ENCODE measurements around the gene DPEP3.
"Not testable (repeated sequence)": the region's sequence is repeated elsewhere in the genome, so short reads cannot be mapped to it uniquely, and the experiment has no call there.

The DPEP3 gene

DNA sequence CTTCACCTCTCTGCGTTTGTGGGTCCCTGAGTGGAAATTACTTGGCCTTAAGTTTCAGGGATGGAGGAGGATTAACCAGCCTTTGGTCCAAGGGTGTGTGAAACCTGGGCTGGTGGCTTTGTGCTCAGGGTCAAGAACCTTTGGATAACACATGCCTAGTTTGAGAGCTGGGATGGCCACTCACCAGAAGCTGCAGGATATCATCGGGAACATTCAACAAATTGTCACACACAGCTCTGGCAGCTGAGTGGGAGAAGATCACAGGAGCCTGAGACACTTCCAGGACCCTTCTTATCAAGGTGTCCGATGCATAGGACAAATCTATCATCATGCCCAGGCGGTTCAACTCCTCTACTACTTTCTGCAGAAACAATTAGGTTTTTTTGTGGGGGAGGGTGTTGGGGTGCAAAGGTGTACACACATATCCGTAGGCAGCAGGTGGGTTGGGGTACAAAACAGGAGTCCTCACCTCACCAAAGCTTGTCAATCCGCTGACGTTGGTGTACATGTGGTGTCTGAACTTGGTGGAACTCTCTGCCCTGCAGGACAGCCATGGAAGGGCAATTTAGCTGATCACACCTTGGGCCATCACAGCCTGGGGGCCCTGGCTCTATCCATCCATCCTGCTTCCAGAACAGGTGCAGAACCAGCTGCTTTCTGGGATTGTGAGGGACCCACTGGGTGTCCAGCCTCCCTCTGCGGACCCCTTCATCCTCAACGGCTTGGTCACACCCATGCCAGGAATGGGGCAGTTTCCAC, 2.7 kb downstream of the DPEP3 start:
- intact Hi-C loops (cut with DNase I; ENCODE audit: low total_unique reads) = no loop called here
- TF ChIP-seq CTCF (IDR thresholded peaks at IDR 0.05) = no peak

DNA sequence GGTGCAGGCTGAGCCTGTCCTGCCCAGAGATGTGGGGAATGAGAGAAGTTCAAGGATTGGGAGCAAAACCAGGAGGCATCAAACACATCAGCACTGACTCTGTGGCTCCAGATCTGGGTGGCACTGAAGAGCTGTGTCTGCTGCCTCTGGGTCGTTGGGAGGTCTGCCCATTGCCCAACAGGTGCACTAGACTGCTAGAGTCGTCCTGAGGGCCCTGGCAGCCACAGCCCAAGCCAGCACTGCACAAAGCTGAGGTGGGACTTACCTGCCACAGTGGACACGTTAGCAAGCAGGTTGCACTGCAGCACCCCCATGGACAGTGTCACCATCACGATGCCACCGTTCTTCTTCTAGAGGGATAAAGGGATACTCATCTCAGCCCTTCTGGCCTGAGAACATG, 3.3 kb downstream of the DPEP3 start:
- Histone ChIP-seq H3K9me3 (no peaks in the 10 kb centered on the region), H3K36me3 (no peaks in the 10 kb centered on the region), H3K4me3 (no peak overlapping the region), H3K27ac (no peak overlapping the region), H3K4me1 (no peaks in the 10 kb centered on the region), H3K27me3 (peaks cover 0 to 24% of the 10 kb centered on the region in 2 donors)
- no peak for DNase-seq
- intact Hi-C loops (cut with DNase I; ENCODE audit: low total_unique reads) = no loop called here
- TF ChIP-seq CTCF (IDR thresholded peaks at IDR 0.05) = no peak

More for the DNA sequence above, 2.7 kb downstream of the DPEP3 start:
- Histone ChIP-seq H3K27ac (no peak overlapping the region), H3K4me1 (no peaks in the 10 kb centered on the region), H3K9me3 (no peaks in the 10 kb centered on the region), H3K4me3 (no peak overlapping the region), H3K36me3 (no peaks in the 10 kb centered on the region), H3K27me3 (peaks cover 0 to 27% of the 10 kb centered on the region in 2 donors)
- DNase-seq = no peak

GRCh38 chr16:67976205-67976604, 4.1 kb downstream of the DPEP3 start:
- H3K36me3 ChIP-seq = no peaks in the 10 kb centered on the region
- TF ChIP-seq CTCF (IDR thresholded peaks at IDR 0.05) = no peak

DNA sequence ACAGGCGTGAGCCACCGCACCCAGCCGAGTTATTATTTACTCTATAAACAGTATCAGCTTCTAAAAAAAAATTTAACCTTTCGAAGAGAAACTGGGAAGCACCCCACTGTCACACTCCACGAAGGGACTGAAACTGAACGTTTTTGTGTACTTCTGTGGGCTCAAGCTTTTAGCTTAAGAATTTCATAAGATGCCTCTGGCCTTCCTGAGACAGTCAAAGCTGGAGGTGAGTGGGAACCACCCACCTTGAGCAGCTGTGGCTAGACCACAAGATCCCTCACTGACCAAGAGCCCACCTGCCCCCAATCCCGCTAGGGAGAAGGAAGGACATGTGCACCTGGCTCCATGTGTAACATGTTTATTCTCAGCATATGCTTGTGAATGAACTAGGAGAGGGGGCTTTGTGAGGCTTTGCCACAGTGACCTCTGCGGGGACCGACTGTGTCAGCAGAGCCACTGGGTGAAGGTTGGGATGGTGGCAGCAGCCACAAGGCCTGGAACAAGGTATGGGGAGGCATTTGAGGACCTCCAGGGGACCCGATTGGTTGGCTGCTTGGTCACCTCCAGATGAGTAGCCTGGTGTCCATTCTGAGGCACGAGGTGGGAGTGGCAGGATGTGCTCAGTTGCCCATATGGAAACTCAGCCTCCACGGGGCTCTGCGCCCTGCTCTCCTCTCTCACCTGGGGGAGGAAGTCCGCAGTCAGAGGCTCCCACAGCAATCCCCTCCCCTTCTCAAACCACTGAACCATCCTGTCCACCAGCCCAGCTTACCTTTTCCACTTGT, 4.8 kb downstream of the DPEP3 start:
- H3K27ac ChIP-seq = no peak overlapping the region
- intact Hi-C loops (cut with DNase I; ENCODE audit: low total_unique reads) = no loop called here
- no peak for TF ChIP-seq CTCF (IDR thresholded peaks at IDR 0.05)
- no peaks in the 10 kb centered on the region for H3K4me1 ChIP-seq
- no peak overlapping the region for H3K4me3 ChIP-seq
- H3K27me3 ChIP-seq = peaks cover 0 to 19% of the 10 kb centered on the region in 2 donors
- H3K36me3 ChIP-seq = no peaks in the 10 kb centered on the region
- no peaks in the 10 kb centered on the region for H3K9me3 ChIP-seq
- DNase-seq = no peak

More at GRCh38 chr16:67976205-67976604, 4.1 kb downstream of the DPEP3 start:
- Histone ChIP-seq H3K27ac (no peak overlapping the region), H3K4me3 (no peak overlapping the region), H3K4me1 (no peaks in the 10 kb centered on the region), H3K27me3 (peaks cover 0 to 24% of the 10 kb centered on the region in 2 donors), H3K9me3 (no peaks in the 10 kb centered on the region)
- DNase-seq = no peak
- intact Hi-C loops (cut with DNase I; ENCODE audit: low total_unique reads) = no loop called here

DNA sequence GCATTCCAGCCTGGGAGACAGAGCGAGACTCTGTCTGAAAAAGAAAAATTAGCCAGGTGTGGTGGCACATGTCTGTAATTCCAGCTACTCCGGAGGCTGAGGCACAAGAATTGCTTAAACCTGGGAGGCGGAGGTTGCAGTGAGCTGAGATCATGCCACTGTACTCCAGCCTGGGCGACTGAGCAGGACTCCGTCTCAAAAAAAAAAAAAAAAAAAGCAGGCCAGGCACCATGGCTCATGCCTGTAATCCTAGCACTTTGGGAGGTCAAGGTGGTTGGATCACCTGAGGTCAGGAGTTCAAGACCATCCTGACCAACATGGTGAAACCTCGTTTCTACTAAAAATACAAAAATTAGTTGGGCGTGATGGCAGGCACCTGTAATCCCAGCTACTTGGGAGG, 8.0 kb downstream of the DPEP3 start:
- DNase-seq; intact Hi-C loops (cut with DNase I; ENCODE audit: low total_unique reads): not testable (repeated sequence)

DNA sequence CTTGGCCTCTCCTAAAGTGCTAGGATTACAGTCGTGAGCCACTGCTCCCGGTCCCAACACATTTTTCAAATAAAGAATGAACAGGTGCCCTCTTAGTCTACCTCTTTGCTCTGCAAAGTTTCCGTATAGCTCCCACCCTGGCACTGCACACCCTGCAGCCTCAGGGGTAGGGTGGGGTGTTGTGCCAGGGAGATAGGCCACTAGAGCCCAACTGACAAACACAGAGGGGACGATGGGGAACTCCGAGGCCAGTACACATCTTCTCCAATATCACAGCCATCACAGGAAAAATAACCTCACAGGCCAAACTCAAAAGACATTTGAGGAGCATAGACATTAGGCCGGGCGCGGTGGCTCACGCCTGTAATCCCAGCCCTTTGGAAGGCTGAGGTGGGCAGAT, 9.2 kb downstream of the DPEP3 start:
- no peaks in the 10 kb centered on the region for H3K9me3 ChIP-seq
- H3K27ac ChIP-seq = no peak overlapping the region
- peaks cover 0 to 21% (median 17%) of the 10 kb centered on the region in 4 donors for H3K4me1 ChIP-seq
- intact Hi-C loops (cut with DNase I; ENCODE audit: low total_unique reads) = no loop called here
- H3K27me3 ChIP-seq = no peaks in the 10 kb centered on the region
- no peaks in the 10 kb centered on the region for H3K36me3 ChIP-seq
- no peak for TF ChIP-seq CTCF (IDR thresholded peaks at IDR 0.05)
- H3K4me3 ChIP-seq = no peak overlapping the region
- DNase-seq = no peak

More for the DNA sequence above, 8.0 kb downstream of the DPEP3 start:
- H3K4me1 ChIP-seq, H3K36me3 ChIP-seq, H3K27ac ChIP-seq, H3K27me3 ChIP-seq, H3K4me3 ChIP-seq, H3K9me3 ChIP-seq: not testable (repeated sequence)

Data from tibial artery (tissue), 4 donors.